K562 treated with DMSO at 1 percent for 12 hours (cell line): ENCODE results near the gene INTS4. TPM values are rescaled to one million over a fixed set of nuclear protein-coding genes. Genes with fewer than 3 reads are reported as not detected.

ENCODE experiments used
- total RNA-seq: library from RNA; unstranded; fragments of 300-600 nt; gene quantifications from 2 replicates; pipeline ENCODE4 v1.2.3, GENCODE V29; 2022; ENCODE audit not compliant: insufficient read depth

INTS4 gene
- 22.2 and 46.1 TPM in 2 replicates for total RNA-seq

GRCh38 chr11:77994434-77995362, at the start of gene INTS4:
TSS of gene INTS4 (minus strand) at chr11:77994668. CDS start at chr11:77994643, 25 bp downstream.

GRCh38 chr11:78022397-78023396, 28.2 kb upstream of the INTS4 start, which contains the start of gene KCTD14:
TSS of gene KCTD14 (minus strand) at chr11:78023276. CDS start at chr11:78023249, 27 bp downstream.

Other genes with a start within 250 kb of the INTS4 start
- 28.7 and 30.5 TPM in 2 replicates for gene RSF1, start 173.9 kb downstream of the INTS4 start, total RNA-seq
- 63.6 and 76.3 TPM in 2 replicates for gene AAMDC, start 173.5 kb downstream of the INTS4 start, total RNA-seq
- not detected in 2 replicates for gene KCTD14, start 28.6 kb upstream of the INTS4 start, total RNA-seq
- gene THRSP, start 69.2 kb upstream of the INTS4 start, total RNA-seq = 1.7 and 1.8 TPM in 2 replicates
- 515 and 694 TPM in 2 replicates for gene NDUFC2, start 85.2 kb upstream of the INTS4 start, total RNA-seq
- gene ALG8, start 145.0 kb upstream of the INTS4 start, total RNA-seq = 17.6 and 37.0 TPM in 2 replicates
- gene KCTD21, start 194.0 kb upstream of the INTS4 start, total RNA-seq = 3.7 and 7.4 TPM in 2 replicates
- 5.1 and 8.5 TPM in 2 replicates for gene USP35, start 194.3 kb upstream of the INTS4 start, total RNA-seq